Measurements from ENCODE around the gene COL28A1.
"Not testable (repeated sequence)": the region's sequence is repeated elsewhere in the genome, so short reads cannot be mapped to it uniquely, and the experiment has no call there.

Gene COL28A1

DNA sequence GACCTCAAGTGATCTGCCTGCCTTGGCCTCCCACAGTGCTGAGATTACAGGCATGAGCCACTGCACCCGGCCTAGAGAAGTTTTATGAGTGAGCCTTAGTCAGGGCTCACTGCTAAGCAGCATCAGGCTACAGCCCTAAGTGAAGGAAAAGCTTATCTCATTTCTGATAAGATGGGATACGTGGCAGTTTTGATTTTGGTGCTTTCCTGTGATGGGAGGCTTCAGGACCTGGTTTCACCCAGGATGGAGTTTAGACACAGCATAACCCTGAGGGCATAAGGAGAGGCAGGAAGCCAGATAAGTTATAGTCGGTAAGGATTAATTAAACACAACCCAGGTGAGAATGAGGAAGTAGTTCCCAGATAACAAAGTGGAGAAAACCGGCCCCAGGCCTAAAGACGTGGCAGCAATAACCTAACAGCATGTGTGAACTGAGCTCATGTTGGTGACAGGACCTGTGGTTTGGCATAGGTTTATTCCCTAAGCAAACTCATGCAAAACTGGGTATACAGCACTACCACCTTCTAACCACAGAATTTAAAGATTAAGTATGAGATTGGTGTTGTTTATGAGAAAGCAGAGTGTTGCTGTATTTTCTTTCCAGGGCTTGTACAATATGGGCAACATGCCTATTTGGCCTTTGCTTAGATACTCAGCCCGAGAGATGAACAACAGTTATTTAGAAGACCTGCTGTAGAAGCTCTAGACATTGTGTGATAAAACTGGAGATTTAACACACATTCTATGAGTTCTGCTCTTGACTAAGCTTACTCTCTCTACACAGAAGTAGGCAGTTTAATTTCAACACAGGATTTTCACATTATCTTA is 119.4 kb downstream of the COL28A1 start:
- DNase-seq, result no peak

DNA sequence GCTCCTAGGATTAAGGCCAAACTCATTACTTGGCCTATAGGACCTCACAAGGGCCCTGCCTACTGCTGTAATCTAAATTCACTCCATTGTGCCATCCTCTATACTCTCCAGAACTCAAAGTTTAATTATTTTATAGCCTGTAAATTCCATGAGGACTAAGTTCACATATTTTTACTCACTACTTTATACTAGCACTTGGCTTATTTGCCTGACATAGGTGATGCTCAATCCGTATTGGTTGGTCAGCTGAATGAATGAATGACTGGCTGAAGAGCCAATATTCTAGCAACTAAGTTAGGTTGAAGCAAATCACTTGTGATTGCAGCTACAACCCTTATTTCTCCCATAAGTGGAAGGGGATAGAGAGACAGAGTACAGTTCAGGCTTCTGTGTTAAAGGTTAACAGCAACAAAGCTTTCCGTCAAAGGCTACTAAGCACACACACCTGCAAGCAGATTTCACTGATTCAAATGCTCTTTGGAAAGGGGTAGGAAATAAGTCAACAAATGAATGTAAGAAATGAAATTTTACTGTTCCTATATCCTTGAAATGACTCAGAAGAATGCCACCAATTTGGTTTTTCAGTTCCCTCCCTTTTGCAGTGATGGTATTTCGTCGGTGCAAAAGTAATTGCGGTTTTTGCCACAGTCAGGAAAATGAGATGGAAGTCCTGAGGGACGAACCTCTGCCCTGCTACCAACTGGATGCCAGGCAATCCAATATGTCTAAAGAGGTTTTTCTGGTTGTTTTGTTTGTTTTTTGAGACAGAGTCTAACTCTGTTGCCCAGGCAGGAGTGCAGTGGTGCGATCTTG is 120.7 kb downstream of the COL28A1 start:
- no peak for DNase-seq

DNA sequence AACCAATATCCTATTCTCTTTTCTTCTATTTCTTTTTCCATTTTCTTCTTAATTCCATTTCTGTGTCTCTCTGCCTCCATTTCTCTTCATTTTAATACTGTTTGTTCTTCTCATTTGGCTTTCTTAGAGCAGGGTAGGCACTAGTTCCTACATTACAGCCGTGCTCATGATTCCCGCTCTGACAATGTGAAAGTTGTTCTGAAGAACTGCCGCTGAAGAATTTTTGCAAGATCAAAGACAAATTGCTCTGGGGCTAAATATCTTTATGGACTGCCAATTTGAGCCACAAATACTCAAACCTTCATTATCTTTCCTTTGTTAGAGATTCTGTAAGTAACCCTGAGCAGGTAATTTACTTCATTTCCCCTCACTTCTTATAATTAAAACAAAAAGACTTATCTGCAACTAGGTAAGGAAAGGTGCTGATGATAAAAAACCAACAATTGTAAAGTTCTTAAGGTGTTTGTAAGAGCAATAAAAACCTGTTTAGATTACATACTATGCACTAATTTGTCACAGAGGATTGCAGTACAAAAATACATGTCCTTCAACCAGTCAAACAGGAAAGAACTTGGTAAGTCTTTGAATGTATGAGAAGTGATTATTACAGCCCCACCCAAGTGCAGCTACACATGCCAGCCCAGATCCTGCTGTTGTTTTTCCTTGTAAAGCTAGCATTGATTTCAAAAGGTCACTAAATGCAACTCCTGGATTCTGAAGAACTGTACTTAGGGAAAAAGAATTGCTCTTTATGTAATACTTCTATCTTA is 127.5 kb downstream of the COL28A1 start:
- DNase-seq, result no peak

DNA sequence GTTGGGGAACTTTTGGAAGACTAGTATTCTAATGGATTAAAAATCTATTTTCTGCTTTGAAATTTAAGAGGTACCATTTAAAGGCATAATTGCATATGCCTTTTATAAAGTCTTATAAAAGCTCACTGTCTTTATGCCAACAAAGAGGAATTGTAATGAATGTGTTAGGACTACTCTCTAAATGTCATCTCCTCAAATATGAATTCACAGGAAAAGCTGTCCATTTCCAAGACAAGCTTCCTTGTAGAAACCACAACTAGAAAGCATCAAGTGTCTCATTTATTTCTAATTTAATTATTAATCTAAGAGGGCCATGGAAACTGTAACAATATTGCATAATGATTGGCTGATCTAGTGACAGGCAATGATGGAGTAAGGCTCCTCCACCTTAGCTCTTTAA is 130.2 kb downstream of the COL28A1 start:
- no peak for DNase-seq

DNA sequence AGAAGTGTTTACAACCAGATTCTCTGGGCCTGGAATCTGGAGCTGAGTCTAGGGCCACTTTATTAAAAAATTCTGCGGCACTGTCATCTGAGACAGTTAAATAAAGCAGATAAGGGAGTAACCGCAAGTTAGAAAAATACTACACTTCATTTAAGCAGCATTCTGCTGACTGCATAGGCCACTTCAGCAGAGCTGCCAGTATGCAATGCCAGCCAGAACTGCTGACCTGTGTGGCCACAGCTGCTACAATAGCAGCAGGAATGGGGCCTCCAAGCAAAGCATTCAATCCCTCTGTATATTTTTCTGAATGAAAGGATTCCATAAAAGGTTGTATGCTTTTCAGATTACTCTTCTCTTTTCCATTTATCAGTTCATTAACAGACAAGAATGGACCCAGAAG is 136.0 kb downstream of the COL28A1 start:
- DNase-seq, result no peak

DNA sequence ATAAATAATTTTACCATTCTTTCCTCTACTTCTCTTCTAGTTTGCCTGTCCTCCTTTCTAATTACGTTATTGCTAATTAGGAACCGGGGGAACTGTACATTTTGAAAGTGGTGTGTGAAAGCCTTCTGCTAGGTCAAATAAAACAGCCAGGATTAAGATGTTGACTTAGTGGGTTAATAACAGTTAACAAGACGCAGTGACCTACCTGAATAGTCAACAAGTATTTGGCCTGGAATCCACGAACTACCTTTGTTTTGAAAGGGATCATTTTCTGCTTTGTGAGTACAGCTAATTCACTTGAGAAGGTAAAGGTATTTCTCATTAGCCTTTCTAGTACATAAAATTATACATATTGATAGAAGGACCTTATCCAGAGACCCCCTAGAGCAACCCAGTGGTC is 139.9 kb downstream of the COL28A1 start:
- DNase-seq, result no peak

DNA sequence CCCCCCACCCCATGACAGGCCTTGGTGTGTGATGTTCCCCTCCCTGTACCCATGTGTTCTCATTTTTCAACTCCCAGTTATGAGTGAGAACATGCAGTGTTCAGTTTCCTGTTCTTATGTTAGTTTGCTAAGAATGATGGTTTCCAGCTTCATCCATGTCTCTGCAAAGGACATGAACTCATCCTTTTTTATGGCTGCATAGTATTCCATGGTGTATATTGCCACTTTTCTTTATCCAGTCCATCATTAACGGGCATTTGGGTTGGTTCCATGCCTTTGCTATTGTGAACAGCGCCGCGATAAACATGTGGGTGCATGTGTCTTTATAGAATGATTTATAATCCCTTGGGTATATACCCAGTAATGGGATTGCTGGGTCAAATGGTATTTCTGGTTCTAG is 147.5 kb downstream of the COL28A1 start:
- not testable (repeated sequence) for DNase-seq

DNA sequence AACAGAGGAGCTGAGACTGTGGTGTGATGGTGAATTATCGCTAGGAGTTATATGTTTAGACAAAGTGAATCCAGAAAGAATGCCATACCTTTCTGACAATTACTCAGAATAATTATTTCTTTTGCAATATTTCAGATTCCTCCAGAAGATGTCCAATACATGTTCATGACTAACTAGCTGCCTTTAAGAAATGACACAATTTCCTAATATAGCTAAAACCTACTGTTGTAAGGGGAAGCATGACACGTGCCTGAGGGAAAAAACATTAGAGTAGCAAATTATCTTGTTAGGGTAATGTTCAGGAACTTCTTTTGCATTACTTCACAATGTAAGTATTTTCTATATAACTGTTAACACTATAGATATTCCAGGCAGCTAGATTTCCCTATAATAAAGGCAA is 150.3 kb downstream of the COL28A1 start:
- DNase-seq, result peak; percentile 1

DNA sequence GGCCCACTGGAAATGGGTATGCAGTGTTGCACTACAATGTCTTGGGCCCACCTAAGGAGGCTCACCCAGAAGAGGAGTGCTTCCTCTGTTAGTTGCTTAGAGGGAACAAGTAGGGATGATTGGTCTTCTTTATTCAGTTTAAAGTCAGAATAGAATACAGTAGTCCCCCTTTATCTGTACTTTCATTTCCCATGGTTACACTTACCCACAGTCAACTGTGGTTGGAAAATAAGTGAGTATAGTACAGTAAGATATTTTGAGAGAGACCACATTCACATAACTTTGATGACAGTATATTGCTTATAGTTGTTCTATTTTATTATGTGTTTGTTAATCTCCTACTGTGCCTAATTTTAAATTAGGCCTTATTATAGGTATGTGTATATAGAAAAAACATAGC is 151.4 kb downstream of the COL28A1 start:
- no peak for DNase-seq

DNA sequence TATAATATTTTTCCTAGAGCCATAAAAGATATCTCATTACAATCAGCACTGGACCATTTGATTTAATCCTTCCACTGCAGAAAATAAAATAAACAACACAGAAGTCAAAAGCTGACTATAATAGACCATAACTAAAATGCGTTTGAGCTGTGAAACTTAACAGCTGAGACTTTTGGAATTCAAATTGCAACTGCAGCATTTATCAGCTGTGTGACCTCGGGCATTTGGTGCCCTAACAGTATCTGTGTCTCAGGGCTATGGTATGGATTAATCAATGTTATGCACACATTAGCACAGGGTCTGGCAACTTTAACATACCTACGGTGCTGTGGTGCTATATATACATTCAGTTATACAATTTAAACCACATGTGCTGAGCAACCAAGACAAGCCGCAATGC is 160.1 kb downstream of the COL28A1 start:
- peak; percentile 2 for DNase-seq

DNA sequence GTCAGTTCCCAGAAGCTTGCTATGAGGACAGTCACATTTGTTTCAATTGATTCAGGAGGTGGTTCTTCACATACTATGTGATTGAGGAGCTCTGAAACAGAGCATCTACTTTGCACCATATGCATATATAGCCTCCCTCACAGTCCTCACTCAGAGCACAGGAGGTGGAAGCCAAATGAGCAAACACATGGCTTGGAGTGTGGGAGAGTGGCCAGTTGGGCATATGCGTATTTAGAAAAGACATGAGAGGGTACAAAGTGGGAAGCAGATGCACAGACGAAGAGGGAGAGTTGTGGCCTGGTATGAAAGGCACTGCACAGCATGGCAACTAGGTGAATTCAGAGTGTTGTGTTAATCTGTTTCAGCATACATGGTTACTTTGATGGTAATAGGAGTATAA is 165.6 kb downstream of the COL28A1 start:
- no peak for DNase-seq

DNA sequence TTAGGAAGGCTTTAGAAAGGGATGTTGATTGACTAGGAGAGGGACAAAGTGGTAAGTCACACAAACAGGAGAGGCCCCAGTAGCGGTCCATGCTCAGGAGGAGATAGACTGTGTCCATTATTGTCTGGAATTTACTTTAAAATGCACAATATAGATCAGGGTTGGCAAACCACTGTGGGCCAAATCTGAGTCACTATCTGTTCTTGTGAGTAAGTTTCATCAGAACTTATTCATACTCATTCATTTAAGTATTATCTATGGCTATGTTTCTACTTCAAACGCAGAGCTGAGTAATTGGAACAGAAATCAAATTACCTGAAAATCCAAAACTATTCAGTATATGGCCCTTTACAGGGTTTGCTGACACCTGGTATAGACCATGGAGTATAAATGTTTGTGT is 166.5 kb downstream of the COL28A1 start:
- DNase-seq, result peak; percentile 2

DNA sequence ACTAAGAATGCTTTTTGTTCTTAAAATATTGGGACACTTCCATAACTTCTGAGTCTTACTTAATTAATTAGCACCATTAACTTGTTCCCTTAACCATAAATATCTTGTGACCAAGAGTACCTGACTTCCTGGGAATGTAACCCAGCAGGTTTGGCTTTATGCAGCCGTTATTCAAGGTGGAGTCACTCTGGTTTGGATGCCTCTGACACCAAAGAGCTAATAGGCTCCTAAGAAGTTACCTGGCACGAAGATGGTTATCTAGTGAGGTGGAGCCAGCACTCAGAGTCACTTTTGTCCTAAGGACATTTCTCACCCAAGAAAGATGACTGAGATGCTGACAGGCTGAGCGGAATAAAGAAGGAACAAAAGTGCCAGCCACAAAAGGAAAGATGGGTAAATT is 181.0 kb downstream of the COL28A1 start:
- no peak for DNase-seq

DNA sequence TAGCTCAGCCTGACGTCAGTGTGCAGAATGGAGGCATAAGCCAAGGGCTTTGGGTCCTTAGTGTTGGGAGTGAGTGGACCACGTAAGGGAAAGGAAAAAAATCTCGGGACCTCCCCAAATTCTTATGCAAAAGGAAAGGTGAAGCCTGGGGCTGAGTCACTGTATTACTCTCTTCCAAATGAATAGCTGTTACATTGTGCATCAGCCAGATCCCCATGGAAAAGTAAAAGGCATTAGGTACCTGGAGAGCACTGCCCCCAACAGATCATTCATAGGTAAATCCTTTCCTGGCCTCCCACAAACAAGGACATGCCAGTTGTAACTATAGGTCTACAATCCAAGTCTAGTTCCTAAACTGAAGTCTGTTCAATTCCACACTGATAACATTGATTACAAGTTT is 182.8 kb downstream of the COL28A1 start:
- no peak for DNase-seq

DNA sequence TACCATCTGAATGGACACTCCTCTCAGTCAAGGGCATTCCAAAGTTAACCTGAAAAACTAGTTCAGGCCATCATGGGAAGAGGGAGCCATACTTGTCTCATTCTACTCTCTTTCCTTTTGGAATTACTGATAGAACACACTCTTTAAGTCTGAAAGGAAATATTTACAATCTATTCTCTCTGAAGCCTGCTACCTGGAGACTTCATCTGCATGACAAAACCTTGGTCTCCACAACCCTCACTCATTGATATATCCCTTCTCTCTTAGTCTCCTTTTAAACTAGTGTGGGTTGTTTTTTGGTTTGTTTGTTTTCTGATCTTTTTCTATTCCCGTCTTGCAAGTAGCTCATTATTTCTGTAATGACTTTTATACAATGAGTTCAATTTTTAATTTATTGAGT is 183.8 kb downstream of the COL28A1 start:
- DNase-seq, result no peak

DNA sequence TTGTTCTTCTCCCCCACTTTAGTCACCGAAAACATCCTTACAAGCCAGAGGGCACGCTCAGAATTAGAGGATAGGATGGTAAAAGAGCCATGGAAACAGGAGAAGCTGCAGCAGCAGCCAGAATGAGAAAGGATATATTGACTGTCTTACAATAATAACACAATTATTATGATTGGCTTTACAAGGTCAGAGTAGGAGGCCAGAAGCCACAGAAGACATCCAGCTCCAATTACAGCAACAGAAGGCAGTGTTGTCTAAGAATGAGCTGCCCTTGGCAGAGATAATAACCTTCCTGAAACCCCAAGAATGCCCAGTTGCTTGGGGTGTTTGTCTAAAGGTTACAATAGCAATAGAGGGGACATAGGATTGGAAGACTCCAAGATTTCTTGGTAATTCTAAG is 184.5 kb downstream of the COL28A1 start:
- no peak for DNase-seq

DNA sequence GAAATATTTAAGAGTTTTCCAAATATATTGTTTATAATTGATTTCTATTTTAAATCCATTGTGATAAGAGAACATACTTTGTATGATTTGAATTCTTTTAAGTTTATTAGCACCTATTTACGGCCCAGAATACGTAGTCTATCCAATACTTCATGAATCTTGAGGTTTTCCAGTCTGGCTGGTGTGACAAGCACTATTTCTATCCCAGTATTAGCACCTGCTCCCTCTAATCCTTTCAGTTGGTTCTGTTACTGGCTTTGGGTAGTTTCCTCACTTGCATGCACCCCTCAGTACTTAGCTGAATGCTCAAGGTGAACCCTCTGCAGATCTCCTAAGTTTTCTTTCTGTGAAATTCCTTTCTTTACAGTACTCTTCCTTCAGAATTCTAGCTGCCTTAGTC is 186.5 kb downstream of the COL28A1 start:
- no peak for DNase-seq

DNA sequence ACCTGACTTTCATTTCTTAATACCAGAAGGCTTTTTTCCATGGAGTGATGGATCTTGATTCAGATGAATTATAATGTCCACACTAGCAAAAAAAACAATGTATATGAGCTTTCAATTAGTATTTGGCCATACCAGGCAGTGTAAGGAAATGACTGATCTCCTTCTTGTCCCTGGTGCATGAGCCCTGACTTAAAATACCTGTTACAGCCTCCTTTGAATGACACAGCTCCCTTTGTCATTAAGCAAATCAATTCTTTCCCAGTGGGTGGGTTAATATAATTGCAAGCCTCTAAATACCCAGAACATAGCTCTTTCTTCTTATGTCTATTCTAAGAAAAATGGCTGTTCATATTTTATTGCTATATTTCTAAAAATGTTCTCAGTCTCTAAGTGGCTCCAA is 188.6 kb downstream of the COL28A1 start:
- no peak for DNase-seq

DNA sequence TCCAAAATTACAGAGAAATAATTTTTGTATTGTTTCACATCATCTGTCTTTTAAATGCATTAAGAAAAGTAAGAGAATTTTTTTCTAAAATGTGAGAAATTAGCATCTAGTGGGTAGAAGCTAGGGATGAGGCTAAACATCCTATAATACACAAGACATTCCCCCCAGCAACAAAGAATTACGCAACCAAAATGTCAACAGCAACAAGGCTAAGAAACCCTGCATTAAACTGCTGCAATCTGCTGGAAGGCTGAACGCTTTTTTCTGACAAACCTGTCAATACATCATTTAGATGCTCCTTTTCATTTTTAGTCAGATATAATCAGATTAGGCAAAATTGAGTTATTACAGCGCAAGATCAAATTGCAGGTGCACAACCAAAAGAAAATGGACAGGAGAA is 191.1 kb downstream of the COL28A1 start:
- DNase-seq, result no peak

DNA sequence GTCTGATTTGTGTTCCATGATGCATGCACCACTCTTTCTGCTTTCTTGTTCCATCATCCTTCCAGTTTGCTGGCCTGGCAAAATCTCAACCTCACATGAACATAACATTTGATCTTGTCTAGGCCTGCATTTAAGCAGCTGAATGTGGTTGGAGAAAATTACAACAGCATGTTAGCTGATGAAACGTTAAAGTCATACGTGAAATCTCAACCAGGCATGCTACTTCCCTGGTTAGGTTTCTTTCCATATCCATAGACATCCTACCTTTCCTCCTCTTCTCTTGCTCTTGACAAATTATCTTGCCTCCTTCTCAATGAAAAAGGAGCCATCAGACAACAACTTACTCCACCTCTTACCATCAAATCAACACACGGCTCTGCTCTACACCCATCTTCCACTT is 199.8 kb downstream of the COL28A1 start:
- DNase-seq, result no peak

DNA sequence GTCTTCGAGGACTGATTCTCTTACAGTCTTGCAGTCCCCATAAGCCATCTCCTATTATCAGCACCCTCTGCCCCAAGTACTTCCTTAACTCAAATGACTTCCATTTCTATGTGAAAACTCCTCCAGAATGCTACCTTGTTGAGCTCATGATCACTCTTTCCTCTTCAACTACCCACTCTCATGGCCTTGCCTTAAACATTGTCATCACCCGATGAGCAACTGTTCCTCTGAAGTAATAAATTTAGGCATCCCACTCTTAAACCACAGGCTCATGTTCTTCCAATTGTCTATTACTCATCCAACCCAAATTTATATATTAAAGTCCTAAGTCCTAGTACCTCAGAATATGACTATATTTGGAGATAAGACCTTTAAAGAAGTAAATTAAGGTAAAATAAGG is 200.5 kb downstream of the COL28A1 start:
- DNase-seq, result no peak

DNA sequence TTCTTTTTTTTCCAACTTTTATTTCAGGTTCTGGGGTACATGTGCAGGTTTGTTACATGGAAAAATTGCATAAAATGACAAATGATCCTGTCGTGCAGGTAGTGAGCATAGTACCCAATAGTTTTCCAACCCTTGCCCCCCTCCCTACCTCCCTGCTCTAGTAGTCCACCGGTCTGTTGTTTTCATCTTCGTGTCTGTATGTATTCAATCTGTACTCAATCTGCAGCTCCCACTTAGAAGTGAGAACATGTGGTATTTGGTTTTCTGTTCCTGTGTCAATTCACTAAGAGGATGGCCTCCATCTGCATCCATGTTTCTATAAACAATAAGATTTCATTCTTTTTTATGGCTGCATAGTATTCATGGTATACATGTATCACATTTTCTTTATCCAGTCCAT is 202.1 kb downstream of the COL28A1 start:
- DNase-seq, result no peak

DNA sequence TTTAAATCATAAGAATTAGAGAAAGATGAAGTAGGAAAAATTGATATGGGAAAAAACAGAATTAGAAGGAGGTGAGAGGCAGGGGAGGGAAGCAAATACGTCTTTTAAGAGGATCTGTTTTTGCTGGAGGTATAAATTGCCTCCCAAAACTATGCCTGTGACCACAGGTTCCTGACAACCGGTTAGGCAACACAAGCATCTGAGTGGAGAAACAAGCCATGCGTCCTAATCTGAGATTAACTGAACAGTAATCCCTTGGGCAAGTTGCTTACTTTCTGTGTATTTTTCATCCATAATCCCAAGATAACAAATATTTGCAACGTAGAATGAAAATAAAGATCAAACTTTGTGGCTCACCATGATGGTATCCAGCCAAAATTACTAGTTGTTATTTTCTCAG is 204.2 kb downstream of the COL28A1 start:
- no peak for DNase-seq
